B cell (primary cell): ENCODE data around the gene DLG2. TPM values are rescaled to one million over a fixed set of nuclear protein-coding genes. Genes with fewer than 3 reads are reported as not detected.

Experiments
- ATAC-seq: fragments of 200-7000 bp; cut with Tn5 transposase; one replicate; pipeline ENCODE4 v1.10.0; 2021; ENCODE audit warnings: low read depth, mild to moderate bottlenecking, moderate number of reproducible peaks, moderate library complexity
- CTCF ChIA-PET: fragments of 350-600 bp; sonication (Branson Sonifier 250); formaldehyde crosslinking; loops from one replicate; lab custom pipeline; 2021; ENCODE audit warnings: antibody characterized with exemption, inconsistent platforms; lab: Charles Lee
- POLR2A ChIA-PET: fragments of 350-600 bp; sonication (Branson Sonifier 250); formaldehyde crosslinking; loops from one replicate; lab custom pipeline; 2021; ENCODE audit warnings: antibody characterized with exemption; lab: Charles Lee
- DNase-seq: peaks from one replicate; pipeline ENCODE4 v3.0.0; 2013
- H2AFZ ChIP-seq: 2 replicates; pipeline ENCODE4 v1.6.1; 2012; ENCODE audit warnings: mild to moderate bottlenecking, low read depth, low read length; ENCODE audit not compliant: insufficient read depth, poor library complexity, severe bottlenecking
- H3K27ac ChIP-seq, 2 donors: 1 replicate in 1 of 2; 2 replicates in 1 of 2; pipeline ENCODE4 v1.5.1; 2012 to 2013; ENCODE audit warnings: low read length in 2 of 2, mild to moderate bottlenecking in 2 of 2, moderate library complexity in 1 of 2
- H3K27me3 ChIP-seq, 4 experiments: fragments of 200-600 bp in 1 of 4; sonication (generic) in 1 of 4; replicated peaks in 1 of 4; 1 replicate in 2 of 4; 2 replicates in 2 of 4; pipeline versions ENCODE4 v1.6.1 to v1.7.0; 2013 to 2016; ENCODE audit warnings: low read length in 3 of 4, mild to moderate bottlenecking in 2 of 4, mixed read lengths in 1 of 4, moderate library complexity in 1 of 4; ENCODE audit not compliant: insufficient read depth in 4 of 4, control insufficient read depth in 3 of 4; ENCODE audit errors: control extremely low read depth in 1 of 4
- H3K36me3 ChIP-seq, 2 experiments: replicated peaks in 1 of 2; 1 replicate in 1 of 2; 2 replicates in 1 of 2; pipeline versions ENCODE4 v1.6.1 to v1.7.1; 2013; ENCODE audit warnings: low read length in 1 of 2; ENCODE audit not compliant: insufficient read depth in 2 of 2, control insufficient read depth in 1 of 2; ENCODE audit errors: control extremely low read depth in 1 of 2, extremely low read depth in 1 of 2
- H3K4me1 ChIP-seq, 2 donors: fragments of 200-600 bp in 1 of 2; sonication (generic) in 1 of 2; 1 replicate in 1 of 2; 2 replicates in 1 of 2; pipeline versions ENCODE4 v1.5.1 to v1.6.1; 2013 to 2017; ENCODE audit warnings: low read length in 2 of 2; ENCODE audit not compliant: control insufficient read depth in 2 of 2, insufficient read depth in 2 of 2
- H3K4me2 ChIP-seq: replicated peaks from 2 replicates; pipeline ENCODE3; 2012; ENCODE audit warnings: mild to moderate bottlenecking, low read depth, low read length; ENCODE audit not compliant: poor library complexity, severe bottlenecking
- H3K4me3 ChIP-seq, 5 experiments: fragments of 200-600 bp in 1 of 5; sonication (generic) in 1 of 5; 1 replicate in 3 of 5; 2 replicates in 2 of 5; pipeline versions ENCODE4 v1.5.1 to v1.7.0; 2011 to 2016; ENCODE audit warnings: low read length in 4 of 5, mild to moderate bottlenecking in 4 of 5, low read depth in 2 of 5, control low read depth in 1 of 5, moderate library complexity in 1 of 5; ENCODE audit not compliant: insufficient read depth in 1 of 5; ENCODE audit errors: control extremely low read depth in 1 of 5, extremely low read depth in 1 of 5
- H3K79me2 ChIP-seq: fragments of 200-600 bp; sonication (generic); one replicate; pipeline ENCODE4 v1.6.0; 2016; ENCODE audit warnings: low read length; ENCODE audit not compliant: control insufficient read depth, insufficient read depth
- H3K9ac ChIP-seq: fragments of 200-600 bp; sonication (generic); 2 replicates; pipeline ENCODE4 v1.6.1; 2017; ENCODE audit warnings: mild to moderate bottlenecking, low read length, moderate library complexity
- H3K9me3 ChIP-seq, 3 donors: one replicate each; pipeline versions ENCODE4 v1.6.1 to v1.7.1; 2013; ENCODE audit warnings: low read length in 2 of 3; ENCODE audit not compliant: control insufficient read depth in 2 of 3, insufficient read depth in 1 of 3; ENCODE audit errors: control extremely low read depth in 1 of 3
- H4K20me1 ChIP-seq: 2 replicates; pipeline ENCODE4 v1.6.0; 2012; ENCODE audit warnings: mild to moderate bottlenecking, low read length; ENCODE audit not compliant: insufficient read depth, control insufficient read depth, poor library complexity, severe bottlenecking
- H3K27ac Mint-ChIP-seq: one replicate; pipeline ENCODE4 v1.8.0; 2021; ENCODE audit warnings: mixed read lengths
- H3K27me3 Mint-ChIP-seq: one replicate; pipeline ENCODE4 v1.8.0; 2021; ENCODE audit warnings: mixed read lengths
- H3K4me1 Mint-ChIP-seq: one replicate; pipeline ENCODE4 v1.8.0; 2021; ENCODE audit warnings: mixed read lengths
- H3K4me3 Mint-ChIP-seq: one replicate; pipeline ENCODE4 v1.8.0; 2021; ENCODE audit warnings: mixed read lengths
- H3K9me3 Mint-ChIP-seq: one replicate; pipeline ENCODE4 v1.8.0; 2022; ENCODE audit warnings: mixed read lengths; ENCODE audit not compliant: insufficient read depth
- CTCF ChIP-seq: fragments of 200-600 bp; IDR thresholded peaks from one replicate; pipeline ENCODE4 v1.8.0; 2022; ENCODE audit warnings: antibody characterized with exemption, mild to moderate bottlenecking
- EZH2 ChIP-seq: IDR thresholded peaks from 2 replicates; pipeline ENCODE4 v1.6.1; 2012; ENCODE audit warnings: borderline replicate concordance, low read depth, mild to moderate bottlenecking, moderate library complexity, low read length; ENCODE audit not compliant: insufficient read depth, poor library complexity, severe bottlenecking
- WGBS: methylation state at CpG from one replicate; pipeline ENCODE4 v1.1.5; 2013; ENCODE audit warnings: missing lambda C conversion rate; ENCODE audit not compliant: insufficient coverage; 5-methylcytosine and 5-hydroxymethylcytosine counted together
- intact Hi-C: fragments of 100-400 bp; cut with micrococcal nuclease; formaldehyde crosslinking; loops from one replicate; pipeline ENCODE4 v1.10.0; 2022
- polyA plus RNA-seq: library from polyadenylated mRNA; depleted of rRNA; stranded (reverse); fragments of >200 nt; gene quantifications from 2 replicates; pipeline ENCODE4 v1.2.3, GENCODE V29; 2012
- total RNA-seq, 2 donors: library from RNA; stranded (reverse); fragments of 120-200 nt in 1 of 2; gene quantifications; 1 replicate in 1 of 2; 2 replicates in 1 of 2; pipeline versions ENCODE4 v1.2.3 to v1.2.4, GENCODE V29; 2013 to 2022

The DLG2 gene
- total and polyA plus RNA-seq, 2 donors (not counting 1 experiment from before 2014, with no cell fraction given), result 0.54 to 5.4 TPM

- H3K27me3 ChIP-seq, result no peaks in the 10 kb centered on the region
- WGBS, result 100% methylated on average over 1 of the region's 1 CpG
- CTCF ChIA-PET, result no interaction called here
Measured at GRCh38 chr11:84240847-84241246, 1386.3 kb downstream of the DLG2 start.

GRCh38 chr11:84236436-84236835 is 1390.7 kb downstream of the DLG2 start:
- H4K20me1 ChIP-seq, result no peaks in the 10 kb centered on the region
- no peak overlapping the region for H3K27ac ChIP-seq
- H3K4me1 Mint-ChIP-seq, result no peaks in the 10 kb centered on the region
- no peak for TF ChIP-seq CTCF
- TF ChIP-seq EZH2, result no peak
- no peak overlapping the region for H3K4me3 ChIP-seq
- H3K9ac ChIP-seq, result no peak overlapping the region
- H3K4me1 ChIP-seq, result no peaks in the 10 kb centered on the region
- ChIA-PET CTCF (no interaction called here), POLR2A (no interaction called here)
- no peaks in the 10 kb centered on the region for H3K9me3 Mint-ChIP-seq
- no peaks in the 10 kb centered on the region for H3K27me3 Mint-ChIP-seq
- H2AFZ ChIP-seq, result no peak overlapping the region
- H3K79me2 ChIP-seq, result no peaks in the 10 kb centered on the region
- H3K27ac Mint-ChIP-seq, result no peak overlapping the region
- DNase-seq (no peak), ATAC-seq (no peak)
- H3K9me3 ChIP-seq, result no peaks in the 10 kb centered on the region
- no peaks in the 10 kb centered on the region for H3K36me3 ChIP-seq
- H3K4me2 ChIP-seq, result no peak overlapping the region
- H3K27me3 ChIP-seq, result no peaks in the 10 kb centered on the region
- intact Hi-C loops, result no loop called here
- no peak overlapping the region for H3K4me3 Mint-ChIP-seq

More at GRCh38 chr11:84240847-84241246, 1386.3 kb downstream of the DLG2 start:
- Histone ChIP-seq H3K4me2 (no peak overlapping the region), H3K4me3 (no peak overlapping the region), H4K20me1 (no peaks in the 10 kb centered on the region), H3K79me2 (no peaks in the 10 kb centered on the region), H3K9ac (no peak overlapping the region), H2AFZ (no peak overlapping the region), H3K9me3 (no peaks in the 10 kb centered on the region), H3K27ac (no peak overlapping the region), H3K4me1 (no peaks in the 10 kb centered on the region), H3K36me3 (no peaks in the 10 kb centered on the region)
- no peak overlapping the region for H3K27ac Mint-ChIP-seq
- POLR2A ChIA-PET, result no interaction called here
- no peak for TF ChIP-seq EZH2
- TF ChIP-seq CTCF, result no peak
- H3K27me3 Mint-ChIP-seq, result no peaks in the 10 kb centered on the region
- no peaks in the 10 kb centered on the region for H3K4me1 Mint-ChIP-seq
- ATAC-seq (no peak), DNase-seq (no peak)
- intact Hi-C loops, result no loop called here
- no peaks in the 10 kb centered on the region for H3K9me3 Mint-ChIP-seq
- H3K4me3 Mint-ChIP-seq, result no peak overlapping the region
